ENCODE measurements around the gene CHTF18.

- TF ChIP-seq CTCF (conservative IDR thresholded peaks at IDR 0.05; ENCODE audit: low read depth, low read length) (no peak), RCOR1 (IDR thresholded peaks at IDR 0.05; ENCODE audit: insufficient replicate concordance, low read length) (no peak), RFX5 (IDR thresholded peaks at IDR 0.05; ENCODE audit: low read depth, low read length) (no peak), MAFK (IDR thresholded peaks at IDR 0.05; ENCODE audit: low read depth, low read length) (no peak), RAD21 (IDR thresholded peaks at IDR 0.05; ENCODE audit: low read length) (no peak), POLR2A (IDR thresholded peaks at IDR 0.05; ENCODE audit: low read depth, low read length) (no peak), ELK1 (IDR thresholded peaks at IDR 0.05; ENCODE audit: borderline replicate concordance, low read depth, low read length) (no peak), CEBPB (IDR thresholded peaks at IDR 0.05; ENCODE audit: low read depth, low read length) (no peak), SMC3 (IDR thresholded peaks at IDR 0.05; ENCODE audit: low read depth, low read length) (no peak)
Observed at GRCh38 chr16:752007-752312, 36.5 kb upstream of the CHTF18 start.
